AG04450 (cell line): ENCODE data around the gene DHODH. TPM values are rescaled to one million over a fixed set of nuclear protein-coding genes. Genes with fewer than 3 reads are reported as not detected.
"Not testable (repeated sequence)": the region's sequence is repeated elsewhere in the genome, so short reads cannot be mapped to it uniquely, and the experiment has no call there.

Experiments
- CTCF ChIA-PET: fragments of 300-600, 350-600 bp; formaldehyde crosslinking; extraction: SDS; loops from one replicate; lab custom pipeline; 2022; ENCODE audit warnings: antibody characterized with exemption, inconsistent platforms; lab: Charles Lee
- POLR2A ChIA-PET: fragments of 350-600 bp; formaldehyde crosslinking; extraction: SDS; loops from one replicate; lab custom pipeline; 2021; ENCODE audit warnings: antibody characterized with exemption, inconsistent platforms; lab: Yijun Ruan, JAX
- DNase-seq: peaks from one replicate; pipeline ENCODE4 v3.0.0-alpha.2; 2011; ENCODE audit warnings: low read depth, low spot score
- H3K27ac ChIP-seq: one replicate; pipeline ENCODE4 v1.5.1; 2012; ENCODE audit warnings: low read depth, low read length, control low read depth
- H3K27me3 ChIP-seq: one replicate; pipeline ENCODE4 v1.6.0; 2012; ENCODE audit warnings: low read length; ENCODE audit not compliant: control insufficient read depth, insufficient read depth
- H3K4me3 ChIP-seq: 2 replicates; pipeline ENCODE4 v1.5.1; 2011; ENCODE audit warnings: mild to moderate bottlenecking, low read depth, low read length, control low read depth
- H3K9me3 ChIP-seq: 2 replicates; pipeline ENCODE4 v1.5.1; 2012; ENCODE audit warnings: low read length; ENCODE audit not compliant: control insufficient read depth, insufficient read depth
- CTCF ChIP-seq: IDR thresholded peaks from 2 replicates; pipeline ENCODE4 v1.5.1; 2011; ENCODE audit warnings: low read depth, low read length, control low read depth, inconsistent platforms
- polyA plus RNA-seq: library from polyadenylated mRNA; depleted of rRNA; stranded (reverse); fragments of >200 nt; gene quantifications from 2 replicates; pipeline ENCODE4 v1.2.3, GENCODE V29; 2011

DHODH gene
- polyA plus RNA-seq, 1 experiment: 3.6 TPM

GRCh38 chr16:72001180-72001874 lies 7.2 kb upstream of the DHODH start:
- no peak for DNase-seq
- CTCF ChIA-PET: no interaction called here
- no peaks in the 10 kb centered on the region for H3K9me3 ChIP-seq

GRCh38 chr16:72002619-72003018 lies 5.9 kb upstream of the DHODH start:
- ChIA-PET CTCF (no interaction called here), POLR2A (no interaction called here)
- no peaks in the 10 kb centered on the region for H3K27me3 ChIP-seq
- no peak overlapping the region for H3K27ac ChIP-seq
- no peak for DNase-seq
- H3K9me3 ChIP-seq: no peaks in the 10 kb centered on the region
- no peak overlapping the region for H3K4me3 ChIP-seq
- no peak for TF ChIP-seq CTCF

More at GRCh38 chr16:72001180-72001874, 7.2 kb upstream of the DHODH start:
- Histone ChIP-seq H3K27me3 (no peaks in the 10 kb centered on the region), H3K27ac (no peak overlapping the region), H3K4me3 (no peak overlapping the region)
- POLR2A ChIA-PET: no interaction called here
- TF ChIP-seq CTCF: no peak

- peak overlapping the region; percentile 34 for H3K4me3 ChIP-seq
- H3K9me3 ChIP-seq, H3K27me3 ChIP-seq, CTCF ChIA-PET, DNase-seq, H3K27ac ChIP-seq: not testable (repeated sequence)
- POLR2A ChIA-PET: interaction anchor here (0.6 kb wide), 1 partner anchor 14 kb away, joined by 3 read pairs; no protein-coding TSS in a partner anchor
These were observed 500 bp upstream of the DHODH start for GRCh38 chr16:72008065-72008423.

GRCh38 chr16:72009779-72010178 lies 1.2 kb downstream of the DHODH start:
- Histone ChIP-seq H3K9me3 (no peaks in the 10 kb centered on the region; the same call in 1 of the 2 replicates), H3K27me3 (no peaks in the 10 kb centered on the region), H3K4me3 (no peak overlapping the region), H3K27ac (no peak overlapping the region)
- no peak for TF ChIP-seq CTCF
- ChIA-PET POLR2A (no interaction called here), CTCF (no interaction called here)
- DNase-seq: no peak

GRCh38 chr16:72012607-72013006 lies 4.1 kb downstream of the DHODH start:
- ChIA-PET POLR2A (no interaction called here), CTCF (interaction anchor here (1.0 kb wide), 1 partner anchor 51 kb away, joined by 3 read pairs; no protein-coding TSS in a partner anchor)
- Histone ChIP-seq H3K4me3 (no peak overlapping the region), H3K27me3 (no peaks in the 10 kb centered on the region), H3K27ac (no peak overlapping the region), H3K9me3 (no peaks in the 10 kb centered on the region; the same call in 1 of the 2 replicates)
- TF ChIP-seq CTCF: no peak
- DNase-seq: no peak
